ENCODE data around the gene FARS2.

GRCh38 chr6:5626727-5627426, 365.6 kb downstream of the FARS2 start:
- TF ChIP-seq POLR2A (IDR thresholded peaks at IDR 0.05) (no peak), CTCF (IDR thresholded peaks at IDR 0.05) (no peak)
